SK-N-SH (cell line): ENCODE data around the gene PARP9.

Experiments used
- CTCF ChIP-seq: fragments of 200-600 bp; sonication (generic); IDR thresholded peaks from 2 replicates; pipeline ENCODE4 v1.6.1; 2017; ENCODE audit warnings: antibody characterized with exemption, mild to moderate bottlenecking, moderate library complexity
- EP300 ChIP-seq, 2 experiments: IDR thresholded peaks; 2 replicates each; pipeline versions ENCODE4 v1.4.0 to v1.6.1; 2012; ENCODE audit warnings: borderline replicate concordance in 1 of 2, low read depth in 1 of 2, low read length in 1 of 2
- NFIC ChIP-seq: IDR thresholded peaks from 2 replicates; pipeline ENCODE4 v1.4.0; 2012; ENCODE audit warnings: borderline replicate concordance
- USF1 ChIP-seq: IDR thresholded peaks from 2 replicates; pipeline ENCODE4 v1.4.0; 2012; ENCODE audit warnings: low read depth, borderline replicate concordance
- YY1 ChIP-seq: IDR thresholded peaks from 2 replicates; pipeline ENCODE4 v1.4.0; 2012; ENCODE audit warnings: low read depth, mild to moderate bottlenecking

- TF ChIP-seq CTCF (no peak), USF1 (no peak), EP300 (IDR thresholded peaks at IDR 0.05; ENCODE audit: borderline replicate concordance in 1 of 2, low read depth in 1 of 2, low read length in 1 of 2) (no peak), NFIC (no peak), YY1 (no peak)
These were observed 75.7 kb downstream of the PARP9 start for GRCh38 chr3:122488262-122488973.
